ENCODE results near the gene ABLIM2.

GRCh38 chr4:8038719-8039251 lies 119.8 kb downstream of the ABLIM2 start:
- no peak for TF ChIP-seq POLR2A (IDR thresholded peaks at IDR 0.05; ENCODE audit: low read length)
- no peak for TF ChIP-seq SMC3 (IDR thresholded peaks at IDR 0.05)
- TF ChIP-seq USF2 (IDR thresholded peaks at IDR 0.05) = no peak
- TF ChIP-seq CTCF (IDR thresholded peaks at IDR 0.05) = no peak
- no peak for TF ChIP-seq EP300 (IDR thresholded peaks at IDR 0.05)
- no peak for TF ChIP-seq CBX8 (IDR thresholded peaks at IDR 0.05)
- no peak for TF ChIP-seq MAFK (IDR thresholded peaks at IDR 0.05; ENCODE audit: partially characterized antibody)
- no peak for TF ChIP-seq E2F6 (IDR thresholded peaks at IDR 0.05; ENCODE audit: borderline replicate concordance, low read depth)
- no peak for TF ChIP-seq MYC (IDR thresholded peaks at IDR 0.05; ENCODE audit: borderline replicate concordance, low read length)
